ENCODE results near the gene TMEM63C.

Gene TMEM63C

DNA sequence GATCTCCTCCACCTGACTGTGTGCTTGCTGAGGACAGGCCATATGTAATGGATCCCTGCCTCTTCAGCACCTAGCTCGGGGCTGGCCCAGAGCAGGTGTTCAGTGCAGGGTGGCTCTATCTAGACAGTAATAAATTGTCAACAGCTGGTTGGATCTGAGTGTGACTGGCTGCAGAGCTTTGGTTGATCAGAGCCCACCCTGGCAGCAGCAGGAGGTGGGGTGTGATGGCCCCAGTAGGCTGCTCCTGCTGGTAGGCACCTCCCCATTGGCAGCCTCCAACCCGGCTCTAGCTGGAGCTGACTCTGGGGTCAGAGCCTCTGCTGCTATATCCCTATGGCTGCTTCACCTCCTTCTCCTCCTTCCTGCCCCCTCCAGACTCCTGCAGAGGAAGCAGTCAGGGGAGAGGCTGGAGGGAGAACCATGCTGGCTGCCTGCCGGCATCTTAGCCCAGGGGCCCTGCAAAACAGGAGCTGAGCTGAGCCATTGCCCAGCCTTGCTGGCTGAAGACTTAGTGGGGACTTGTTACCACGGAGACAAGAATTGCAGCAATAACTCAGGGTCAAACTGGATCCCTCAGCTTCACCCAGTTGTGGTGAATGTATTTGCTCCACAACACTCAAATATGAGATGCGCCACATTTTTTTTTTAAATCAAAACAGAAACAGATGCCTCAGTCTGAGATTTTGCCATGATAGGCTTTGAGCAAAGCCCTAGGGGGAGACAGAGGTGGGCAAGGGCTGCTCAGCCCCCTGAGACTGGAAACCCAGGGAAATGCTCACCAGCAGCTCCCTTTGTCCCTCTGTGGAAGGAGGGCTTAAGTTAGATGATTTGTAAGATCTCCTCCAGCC lies 22.2 kb downstream of the TMEM63C start:
- ATAC-seq, result no peak
- Mint-ChIP-seq H3K27me3 (peaks cover 35% of the 10 kb centered on the region), H3K27ac (no peak overlapping the region), H3K4me3 (no peak overlapping the region), H3K9me3 (no peaks in the 10 kb centered on the region), H3K4me1 (no peaks in the 10 kb centered on the region)
- no peak for DNase-seq

DNA sequence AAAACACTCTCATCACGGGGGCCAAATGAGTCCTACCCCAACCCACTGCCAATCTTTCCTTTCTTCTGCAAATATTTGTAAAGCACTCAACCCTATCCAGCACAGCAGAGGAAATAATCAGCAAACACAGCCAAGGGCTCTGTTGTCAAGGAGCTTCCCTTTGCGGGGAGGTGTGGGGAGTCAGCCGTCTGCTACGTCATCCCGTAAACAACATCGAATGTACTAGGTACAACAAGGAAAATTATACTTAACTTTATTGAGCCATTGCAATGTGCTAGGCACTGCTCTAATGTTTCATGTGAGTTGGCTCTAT lies 22.8 kb downstream of the TMEM63C start:
- H3K27ac Mint-ChIP-seq, result no peak overlapping the region
- no peaks in the 10 kb centered on the region for H3K4me1 Mint-ChIP-seq
- DNase-seq (no peak), ATAC-seq (no peak)
- no peaks in the 10 kb centered on the region for H3K9me3 Mint-ChIP-seq
- H3K4me3 Mint-ChIP-seq, result no peak overlapping the region
- peaks cover 36% of the 10 kb centered on the region for H3K27me3 Mint-ChIP-seq

DNA sequence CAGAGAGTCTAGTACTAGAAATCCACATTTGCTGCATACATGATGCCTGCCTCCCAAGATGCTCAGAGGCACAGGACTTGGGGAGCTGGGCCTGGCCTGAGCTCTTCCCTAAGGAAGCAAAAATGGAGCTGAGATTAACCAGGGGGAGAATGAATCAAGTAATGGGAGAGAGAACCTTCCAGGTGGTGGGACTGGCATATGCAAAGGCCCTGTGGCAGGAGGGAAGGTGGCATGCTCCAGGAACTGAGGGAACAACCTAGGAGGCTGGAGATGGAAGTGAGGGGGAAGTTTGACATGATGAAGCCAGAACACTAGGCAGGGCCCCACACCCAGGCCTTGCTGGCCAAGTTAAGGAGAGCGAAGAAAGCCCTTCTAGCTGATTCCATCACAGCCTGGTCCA lies 23.3 kb downstream of the TMEM63C start:
- no peak for DNase-seq
- Mint-ChIP-seq H3K27me3 (peaks cover 35% of the 10 kb centered on the region), H3K4me3 (no peak overlapping the region), H3K9me3 (no peaks in the 10 kb centered on the region), H3K4me1 (no peaks in the 10 kb centered on the region), H3K27ac (no peak overlapping the region)
- ATAC-seq, result no peak

DNA sequence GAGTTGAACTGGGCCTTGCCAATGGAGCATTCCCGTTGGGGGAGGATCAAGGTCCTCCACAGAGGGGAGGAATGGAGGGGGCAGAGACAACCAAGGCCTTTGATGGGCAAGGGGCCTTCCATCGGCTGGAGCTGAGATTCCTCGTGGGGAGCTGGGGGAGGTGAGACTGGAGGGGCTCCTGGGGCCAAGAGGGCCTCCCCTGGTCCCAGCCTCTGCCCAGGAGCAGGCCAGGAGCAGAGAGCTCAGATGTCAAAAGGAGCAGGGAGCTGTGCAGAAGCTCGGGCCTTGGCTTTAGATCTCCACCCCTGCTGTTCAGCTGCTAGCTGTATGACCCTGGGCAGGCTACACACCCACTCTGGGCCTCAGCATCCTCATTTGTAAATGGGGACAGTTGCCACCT lies 24.0 kb downstream of the TMEM63C start:
- Mint-ChIP-seq H3K9me3 (no peaks in the 10 kb centered on the region), H3K27ac (no peak overlapping the region), H3K27me3 (peaks cover 29% of the 10 kb centered on the region), H3K4me3 (no peak overlapping the region), H3K4me1 (no peaks in the 10 kb centered on the region)
- ATAC-seq, result no peak
- DNase-seq, result no peak

DNA sequence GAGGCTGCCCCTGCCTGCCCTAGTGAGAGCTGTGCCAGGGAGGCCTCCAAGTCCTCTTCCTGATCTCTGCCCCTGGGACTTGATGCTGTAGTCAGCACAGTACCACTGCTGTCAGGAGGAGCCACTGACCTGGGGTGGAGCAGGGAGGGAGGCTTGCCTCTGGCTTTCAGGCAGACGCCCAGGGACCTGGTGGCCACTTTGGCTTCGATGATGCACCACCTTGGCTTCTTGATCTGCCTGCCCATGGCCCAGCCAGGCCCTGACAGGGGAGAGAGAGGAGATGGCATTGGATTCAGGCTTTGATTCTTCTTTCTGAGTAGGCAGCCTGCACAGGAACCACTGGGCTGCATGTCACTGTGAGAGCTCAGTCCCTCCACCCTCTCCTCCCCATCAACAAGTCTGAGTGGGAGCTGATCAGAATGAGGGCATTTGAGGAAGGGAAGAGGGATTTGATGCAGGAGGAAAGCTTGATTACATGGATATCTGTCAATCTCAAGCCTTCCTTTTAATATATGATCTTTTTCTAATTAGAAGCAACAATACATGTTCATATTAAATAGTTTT lies 24.7 kb downstream of the TMEM63C start:
- DNase-seq, result no peak
- H3K4me1 Mint-ChIP-seq, result no peaks in the 10 kb centered on the region
- no peak overlapping the region for H3K4me3 Mint-ChIP-seq
- H3K9me3 Mint-ChIP-seq, result no peaks in the 10 kb centered on the region
- ATAC-seq, result no peak
- H3K27me3 Mint-ChIP-seq, result peaks cover 25% of the 10 kb centered on the region
- H3K27ac Mint-ChIP-seq, result no peak overlapping the region

DNA sequence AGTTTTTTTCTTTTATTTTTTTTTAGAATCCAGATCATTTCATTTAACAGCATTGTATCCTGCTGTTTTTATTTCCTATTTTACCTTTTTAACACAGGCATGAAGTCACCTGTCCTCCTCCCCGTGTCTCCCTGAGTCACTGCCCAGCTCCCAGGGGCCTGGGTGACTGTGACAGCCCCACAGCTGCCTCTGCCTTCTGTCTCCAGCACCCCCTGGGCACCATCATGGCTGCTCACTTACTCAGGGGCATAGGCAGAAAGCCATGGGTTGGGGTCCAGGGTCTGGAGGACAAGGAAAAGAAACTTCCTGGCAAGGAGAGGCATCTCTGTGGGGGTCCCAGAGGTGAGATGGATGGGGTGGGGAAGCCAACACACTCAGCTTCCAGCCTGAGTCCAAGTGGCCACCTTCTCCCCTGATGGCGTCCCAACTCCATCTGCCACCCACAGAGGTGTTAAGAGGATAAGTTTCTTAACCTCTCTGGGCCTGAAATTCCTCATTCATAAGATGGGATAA lies 25.3 kb downstream of the TMEM63C start:
- no peak for ATAC-seq
- no peak overlapping the region for H3K4me3 Mint-ChIP-seq
- no peak overlapping the region for H3K27ac Mint-ChIP-seq
- H3K27me3 Mint-ChIP-seq, result peaks cover 25% of the 10 kb centered on the region
- H3K9me3 Mint-ChIP-seq, result no peaks in the 10 kb centered on the region
- no peaks in the 10 kb centered on the region for H3K4me1 Mint-ChIP-seq
- no peak for DNase-seq

DNA sequence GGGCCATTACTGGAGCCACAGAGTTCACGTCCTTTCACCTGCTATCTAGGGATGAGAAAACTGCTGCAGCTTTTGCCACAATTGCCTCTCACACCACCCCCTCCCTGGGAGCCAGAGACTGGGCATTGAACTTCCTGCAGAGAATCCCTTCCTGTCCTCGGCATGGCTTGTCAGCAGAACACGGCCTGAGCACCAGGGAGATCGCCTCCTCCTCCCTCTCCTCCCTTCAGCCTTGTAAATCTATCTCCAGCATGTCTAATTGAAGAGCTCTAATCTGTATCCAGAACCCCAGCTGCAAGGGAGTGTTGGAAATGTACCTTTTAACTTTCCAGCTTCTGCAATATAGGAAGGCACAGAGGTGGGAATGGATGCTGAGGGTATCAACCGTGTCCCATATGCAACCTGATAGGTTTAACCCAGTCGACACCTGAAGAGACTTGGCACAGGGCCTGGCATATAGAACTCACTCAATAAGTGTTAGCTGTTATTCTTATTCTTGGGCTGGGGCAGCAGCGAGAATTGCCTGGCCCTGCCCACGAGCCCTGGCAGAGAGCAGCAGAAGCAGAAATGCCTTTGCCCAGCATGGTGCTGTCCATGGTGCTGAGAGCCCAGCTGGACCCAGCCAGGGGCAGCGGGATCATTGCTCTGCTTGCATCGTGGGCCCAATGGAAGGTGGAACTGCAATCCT lies 26.8 kb downstream of the TMEM63C start:
- ATAC-seq, result peak; percentile 38
- H3K9me3 Mint-ChIP-seq, result no peaks in the 10 kb centered on the region
- peaks cover 34% of the 10 kb centered on the region for H3K27me3 Mint-ChIP-seq
- H3K27ac Mint-ChIP-seq, result no peak overlapping the region
- peak; percentile 23 to 32 for DNase-seq
- no peak overlapping the region for H3K4me3 Mint-ChIP-seq
- no peaks in the 10 kb centered on the region for H3K4me1 Mint-ChIP-seq

DNA sequence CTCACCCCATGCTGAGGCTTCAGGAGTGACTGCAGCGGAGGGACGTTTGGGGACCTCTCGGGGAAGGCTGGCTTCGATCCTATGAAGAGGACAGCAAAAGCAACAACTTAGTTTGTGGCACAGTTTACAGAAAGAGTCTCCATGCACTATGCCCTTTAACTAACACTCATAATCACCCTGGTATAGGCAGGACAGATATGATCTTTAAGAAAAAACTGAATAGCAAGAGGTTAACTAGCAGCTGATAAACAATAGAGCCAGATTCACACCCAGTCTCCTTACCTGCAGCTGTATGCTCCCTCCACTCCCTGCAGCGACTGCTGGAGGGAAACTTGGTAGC lies 27.4 kb downstream of the TMEM63C start:
- Mint-ChIP-seq H3K27me3 (peaks cover 39% of the 10 kb centered on the region), H3K4me1 (no peaks in the 10 kb centered on the region), H3K4me3 (no peak overlapping the region), H3K27ac (no peak overlapping the region), H3K9me3 (no peaks in the 10 kb centered on the region)
- ATAC-seq, result no peak
- no peak for DNase-seq

DNA sequence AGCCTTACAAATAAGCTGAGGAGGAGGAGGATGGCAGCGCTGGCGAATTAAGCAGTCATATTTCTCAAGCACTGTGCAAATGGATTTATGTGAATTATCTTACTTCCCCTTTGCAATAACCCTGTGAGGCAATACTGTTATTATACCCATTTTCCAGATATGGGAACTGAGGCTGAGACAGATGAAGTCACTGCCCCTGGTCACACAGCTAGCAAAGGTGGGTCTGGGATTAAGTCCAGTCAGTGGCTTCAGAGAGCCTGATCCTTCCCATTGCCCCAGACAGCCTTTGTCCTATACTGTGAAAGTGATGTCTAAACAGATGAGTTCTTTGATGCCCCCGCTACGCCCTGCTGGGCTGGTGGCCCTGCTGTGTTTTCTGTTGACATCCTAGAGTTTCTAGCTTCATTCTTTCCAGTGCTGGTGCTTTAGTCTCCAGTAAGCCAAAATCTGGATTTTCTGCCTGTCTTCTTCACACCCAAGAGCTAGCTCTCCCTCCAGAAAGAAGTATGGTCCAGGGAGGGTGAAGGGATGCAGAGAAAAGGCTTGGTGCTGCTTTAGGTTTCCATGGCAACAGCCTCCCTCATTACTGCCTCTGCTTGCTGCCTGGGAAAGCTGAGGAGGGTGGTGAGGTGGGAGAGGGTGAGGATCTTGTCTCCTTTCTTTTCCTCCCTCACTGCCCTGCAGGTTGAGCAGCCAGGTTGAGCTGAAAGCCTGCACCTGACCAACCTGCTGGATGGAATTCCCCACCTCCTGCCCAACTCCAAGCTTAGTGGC lies 30.7 kb downstream of the TMEM63C start:
- ATAC-seq (no peak), DNase-seq (no peak)
- Mint-ChIP-seq H3K27ac (no peak overlapping the region), H3K9me3 (no peaks in the 10 kb centered on the region), H3K27me3 (peaks cover 70% of the 10 kb centered on the region), H3K4me3 (no peak overlapping the region), H3K4me1 (no peaks in the 10 kb centered on the region)

DNA sequence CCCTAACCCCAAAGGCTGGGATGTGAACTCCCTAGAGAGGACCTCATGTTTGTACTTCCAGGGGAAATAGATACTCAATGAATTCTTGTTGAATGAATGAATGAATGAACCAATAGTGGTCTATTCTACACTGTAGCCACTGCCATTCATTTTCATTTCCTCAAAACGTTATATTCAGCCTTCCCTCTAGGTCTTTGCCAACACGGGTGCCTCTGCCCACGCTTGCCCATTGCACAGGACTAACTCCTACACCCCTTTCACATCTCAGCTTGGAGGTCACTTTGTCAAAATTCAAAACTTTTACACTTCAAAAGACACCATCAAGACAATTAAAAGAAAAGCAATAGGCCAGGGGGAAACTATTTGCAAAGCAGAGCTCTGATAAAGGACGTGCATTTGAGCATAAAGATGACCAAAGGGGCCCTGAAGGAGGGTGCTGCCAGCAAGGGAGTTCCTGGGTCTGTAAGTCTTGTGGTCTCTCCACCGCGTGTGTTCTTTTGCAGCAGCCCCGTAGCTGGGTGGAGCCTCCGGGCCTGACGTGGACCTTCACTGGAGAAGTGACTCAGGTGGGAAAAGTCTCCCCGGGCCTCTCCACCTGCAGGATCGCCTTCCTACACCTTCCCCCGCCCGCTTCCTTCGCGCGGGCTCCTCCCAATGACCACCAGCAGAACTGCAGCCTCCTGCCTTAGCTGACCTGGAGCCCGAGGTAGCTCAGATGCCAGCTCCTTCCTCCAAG lies 31.5 kb downstream of the TMEM63C start:
- ATAC-seq (peak; percentile 66), DNase-seq (peak; percentile 23 to 32)
- Mint-ChIP-seq H3K27me3 (peaks cover 65% of the 10 kb centered on the region), H3K9me3 (no peaks in the 10 kb centered on the region), H3K27ac (no peak overlapping the region), H3K4me1 (no peaks in the 10 kb centered on the region), H3K4me3 (no peak overlapping the region)

DNA sequence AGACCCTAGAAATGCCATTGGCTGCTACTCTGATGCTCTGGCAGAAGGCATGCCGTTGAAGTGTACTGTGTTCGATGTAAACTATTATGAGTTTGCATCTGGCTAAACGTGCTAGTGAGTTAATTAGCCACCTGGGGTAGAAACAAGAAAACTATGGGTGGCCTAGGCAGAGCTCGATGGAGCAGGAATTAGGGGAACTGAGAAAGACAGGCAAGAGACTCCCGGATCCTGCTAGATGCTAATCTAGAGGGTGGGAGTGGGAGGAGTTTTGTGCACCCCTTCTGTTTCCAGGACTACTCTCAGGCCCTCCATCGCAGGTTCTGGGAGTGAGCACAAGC lies 32.0 kb downstream of the TMEM63C start:
- Mint-ChIP-seq H3K4me1 (no peaks in the 10 kb centered on the region), H3K27ac (no peak overlapping the region), H3K4me3 (no peak overlapping the region), H3K27me3 (peaks cover 60% of the 10 kb centered on the region), H3K9me3 (no peaks in the 10 kb centered on the region)
- DNase-seq, result no peak
- ATAC-seq, result no peak

DNA sequence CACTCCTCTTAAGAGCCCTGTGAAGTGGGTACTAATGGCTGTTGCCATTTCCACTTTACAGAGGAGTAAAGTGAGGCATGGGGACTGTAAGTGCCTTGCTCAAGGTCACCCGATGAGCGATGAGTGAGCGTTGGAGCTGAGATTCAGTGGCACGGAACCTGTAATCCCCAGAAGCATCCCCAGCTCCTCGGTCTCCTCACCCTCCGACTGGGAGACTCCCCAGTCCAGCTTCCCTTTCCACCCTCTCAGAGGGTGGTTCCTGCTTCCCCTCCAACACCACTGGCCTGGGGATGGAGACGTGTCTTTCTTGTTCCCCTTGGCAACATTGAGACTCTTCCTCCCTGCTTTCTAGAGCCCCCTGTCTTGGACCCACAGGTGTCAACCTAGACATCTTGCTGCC lies 32.6 kb downstream of the TMEM63C start:
- Mint-ChIP-seq H3K9me3 (no peaks in the 10 kb centered on the region), H3K4me1 (no peaks in the 10 kb centered on the region), H3K4me3 (no peak overlapping the region), H3K27me3 (peaks cover 57% of the 10 kb centered on the region), H3K27ac (no peak overlapping the region)
- ATAC-seq, result no peak
- DNase-seq, result no peak

DNA sequence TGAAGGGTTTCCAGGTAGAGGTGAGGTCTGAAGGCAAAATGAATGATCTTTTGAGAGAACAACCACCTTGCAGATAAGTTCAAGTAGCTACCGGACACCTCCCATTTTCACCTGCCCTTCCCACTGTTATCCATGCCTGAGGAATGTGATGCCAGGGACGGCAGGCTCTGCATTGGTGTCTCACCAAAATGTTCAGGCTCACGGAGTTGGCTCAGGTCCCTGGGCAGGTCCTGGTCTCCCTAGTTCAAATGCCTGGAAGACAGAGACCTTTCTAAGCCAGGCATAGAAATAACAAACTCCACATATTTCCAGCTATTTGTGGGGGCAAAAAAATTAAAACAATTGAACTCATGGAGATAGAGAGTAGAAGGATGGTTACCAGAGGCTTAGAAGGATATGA lies 36.0 kb downstream of the TMEM63C start:
- no peak for ATAC-seq
- Mint-ChIP-seq H3K27me3 (peaks cover 51% of the 10 kb centered on the region), H3K4me1 (no peaks in the 10 kb centered on the region)

DNA sequence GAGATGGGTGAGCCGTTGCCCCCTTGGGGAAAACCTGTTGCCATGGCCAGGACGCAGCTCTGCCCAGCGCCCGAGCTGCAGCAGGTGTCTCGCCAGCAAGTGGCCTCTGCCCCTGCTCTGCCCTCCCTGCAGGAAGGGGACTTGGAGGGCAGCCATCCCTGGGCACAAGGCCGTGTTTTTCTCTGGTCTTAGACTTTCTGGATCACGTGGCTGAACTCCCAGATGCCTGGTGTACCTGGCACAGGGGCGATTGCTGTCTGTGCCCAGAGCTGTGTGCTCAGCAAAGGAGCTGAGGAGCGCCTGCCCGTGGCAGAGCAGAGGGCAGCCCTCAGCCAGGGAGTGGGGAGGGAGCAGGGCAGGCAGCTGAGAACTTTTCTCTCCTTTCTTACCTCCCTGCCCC lies 38.0 kb downstream of the TMEM63C start:
- ATAC-seq (no peak), DNase-seq (no peak)
- H3K27ac Mint-ChIP-seq, result no peak overlapping the region
- H3K9me3 Mint-ChIP-seq, result no peaks in the 10 kb centered on the region
- H3K4me1 Mint-ChIP-seq, result no peaks in the 10 kb centered on the region
- no peak overlapping the region for H3K4me3 Mint-ChIP-seq
- peaks cover 30% of the 10 kb centered on the region for H3K27me3 Mint-ChIP-seq

More for the DNA sequence above, 36.0 kb downstream of the TMEM63C start:
- no peaks in the 10 kb centered on the region for H3K9me3 Mint-ChIP-seq
- H3K27ac Mint-ChIP-seq, result no peak overlapping the region
- no peak for DNase-seq
- H3K4me3 Mint-ChIP-seq, result no peak overlapping the region

DNA sequence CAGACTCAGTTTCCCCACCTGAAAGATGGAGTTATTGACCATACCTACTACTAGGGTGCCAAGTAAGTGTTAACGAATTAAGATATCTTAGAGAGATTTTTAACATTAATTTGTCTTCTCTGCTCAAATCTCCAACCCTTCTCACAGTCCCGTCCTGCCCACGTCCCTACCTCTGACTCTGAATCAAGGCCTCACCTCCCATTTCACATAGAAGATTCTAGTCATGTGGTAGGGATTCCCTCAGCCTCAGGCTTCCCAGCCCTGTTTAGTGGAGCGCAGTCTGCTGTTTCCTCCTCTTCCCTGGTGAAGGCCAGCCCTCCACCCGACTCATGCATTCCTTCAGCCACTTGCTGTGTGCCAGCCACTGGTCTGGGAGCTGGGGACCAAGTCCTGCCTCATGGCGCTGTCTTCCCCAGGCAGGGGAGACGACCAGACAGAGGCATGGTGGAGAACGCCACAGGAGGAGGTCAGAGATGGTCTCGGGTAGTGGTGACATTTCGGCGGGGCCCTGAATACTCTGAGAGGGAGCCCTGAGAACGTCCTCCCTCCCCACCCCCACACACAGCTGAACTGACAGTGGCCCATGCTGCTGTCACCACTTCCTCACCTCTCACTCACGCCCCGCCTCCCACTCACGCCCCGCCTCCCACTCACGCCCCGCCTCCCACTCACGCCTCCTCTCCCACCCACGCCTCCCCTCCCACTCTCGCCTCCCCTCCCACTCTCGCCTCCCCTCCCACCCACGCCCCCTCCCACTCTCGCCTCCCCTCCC lies 38.8 kb downstream of the TMEM63C start:
- DNase-seq, result no peak
- peak; percentile 31 for ATAC-seq
- Mint-ChIP-seq H3K27me3 (peaks cover 22% of the 10 kb centered on the region), H3K4me1 (no peaks in the 10 kb centered on the region), H3K4me3 (no peak overlapping the region), H3K27ac (no peak overlapping the region), H3K9me3 (no peaks in the 10 kb centered on the region)

Data from stimulated activated naive CD8-positive, alpha-beta T cell treated with anti-CD3 and anti-CD28 coated beads, Interleukin-15, amount 100 ng/mL, for 72 hours (primary cell).